ENCODE data around the gene CEACAM1.

The CEACAM1 gene

GRCh38 chr19:42480335-42481095, 47.8 kb downstream of the CEACAM1 start:
- no peak overlapping the region for H3K4me3 ChIP-seq (ENCODE audit: low read length)
- TF ChIP-seq ZNF274 (IDR thresholded peaks at IDR 0.05; ENCODE audit: low read depth, low read length) = no peak

DNA sequence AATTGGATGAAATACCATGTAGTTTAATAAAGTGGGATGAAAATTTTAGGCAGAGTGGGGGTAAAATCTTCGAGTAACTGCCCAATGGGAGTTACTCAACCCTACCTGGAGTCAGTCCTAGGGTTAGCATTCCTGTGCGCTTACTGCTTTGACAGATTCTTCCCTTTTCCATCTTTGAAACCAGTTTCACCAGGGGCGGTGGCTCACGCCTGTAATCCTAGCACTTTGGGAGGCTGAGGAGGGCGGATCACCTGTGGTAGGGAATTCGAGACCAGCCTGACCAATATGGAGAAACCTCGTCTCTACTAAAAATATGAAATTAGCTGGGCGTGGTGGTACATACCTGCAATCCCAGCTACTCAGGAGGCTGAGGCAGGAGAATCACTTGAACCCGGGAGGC, 48.5 kb downstream of the CEACAM1 start:
- TF ChIP-seq ZNF274 (IDR thresholded peaks at IDR 0.05; ENCODE audit: low read depth, low read length) = no peak
- no peak overlapping the region for H3K4me3 ChIP-seq (ENCODE audit: low read length)

DNA sequence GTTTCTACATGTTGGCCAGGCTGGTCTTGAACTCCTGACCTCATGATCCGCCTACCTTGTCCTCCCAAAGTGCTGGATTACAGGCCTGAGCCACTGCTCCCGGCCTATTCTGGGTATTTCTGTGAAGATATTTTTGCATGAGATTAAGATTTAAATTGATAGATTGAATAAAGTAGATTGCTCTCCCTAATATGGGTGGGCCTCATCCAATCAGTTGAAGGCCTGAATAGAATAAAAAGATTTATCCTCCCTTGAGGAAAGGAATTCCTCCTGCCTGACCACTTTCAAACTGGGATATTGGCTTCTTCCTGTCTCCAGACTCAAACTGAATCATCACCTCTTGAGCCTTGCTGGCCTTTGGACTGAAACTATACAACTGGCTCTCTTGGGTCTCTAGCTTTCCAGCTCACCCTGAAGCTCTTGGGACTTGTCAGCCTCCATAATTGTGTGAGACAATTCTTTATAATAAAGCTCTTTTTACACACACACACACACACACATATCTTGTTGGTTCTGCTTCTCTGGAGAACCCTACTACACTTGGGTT, 49.4 kb downstream of the CEACAM1 start:
- no peak for TF ChIP-seq ZNF274 (IDR thresholded peaks at IDR 0.05; ENCODE audit: low read depth, low read length)

DNA sequence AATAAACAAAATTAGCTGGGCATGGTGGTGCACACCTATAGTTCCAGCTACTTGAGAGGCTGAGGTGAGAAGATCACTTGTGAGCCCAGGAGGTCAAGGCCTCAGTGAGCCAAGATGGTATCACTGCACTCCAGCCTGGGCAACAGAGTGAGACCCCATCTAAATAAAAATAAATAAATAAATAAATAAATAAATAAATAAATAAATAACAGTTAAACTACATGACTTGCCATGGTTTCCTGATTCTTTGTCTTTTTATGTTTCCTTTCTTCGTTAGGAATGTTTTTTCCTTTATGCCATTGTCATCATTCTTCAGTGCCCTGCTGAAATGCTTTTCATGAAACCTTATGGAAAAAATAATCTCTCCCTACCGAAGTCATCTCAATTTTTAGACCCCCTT, 50.3 kb downstream of the CEACAM1 start:
- TF ChIP-seq ZNF274 (IDR thresholded peaks at IDR 0.05; ENCODE audit: low read depth, low read length) = no peak
- no peak overlapping the region for H3K4me3 ChIP-seq (ENCODE audit: low read length)

More for the DNA sequence above, 49.4 kb downstream of the CEACAM1 start:
- no peak overlapping the region for H3K4me3 ChIP-seq (ENCODE audit: low read length)

DNA sequence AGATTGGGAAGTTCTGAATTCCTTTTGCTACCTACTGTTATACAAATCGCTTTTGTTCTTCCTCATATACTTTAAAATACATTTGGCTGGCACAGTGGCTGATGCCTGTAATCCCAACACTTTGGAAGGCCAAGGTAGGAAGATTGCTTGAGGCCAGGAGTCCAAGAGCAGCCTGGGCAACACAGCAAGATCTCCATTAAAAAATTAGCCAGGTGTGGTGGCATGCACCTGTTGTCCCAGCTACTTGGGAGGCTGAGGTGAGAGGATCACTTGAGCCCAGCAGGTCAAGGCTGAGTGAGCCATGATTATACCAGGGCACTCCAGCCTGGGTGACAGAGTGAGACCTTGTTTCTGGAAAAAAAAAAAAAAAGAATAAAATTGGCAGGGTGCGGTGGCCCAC, 51.2 kb downstream of the CEACAM1 start:
- H3K4me3 ChIP-seq (ENCODE audit: low read length) = no peak overlapping the region
- no peak for TF ChIP-seq ZNF274 (IDR thresholded peaks at IDR 0.05; ENCODE audit: low read depth, low read length)

DNA sequence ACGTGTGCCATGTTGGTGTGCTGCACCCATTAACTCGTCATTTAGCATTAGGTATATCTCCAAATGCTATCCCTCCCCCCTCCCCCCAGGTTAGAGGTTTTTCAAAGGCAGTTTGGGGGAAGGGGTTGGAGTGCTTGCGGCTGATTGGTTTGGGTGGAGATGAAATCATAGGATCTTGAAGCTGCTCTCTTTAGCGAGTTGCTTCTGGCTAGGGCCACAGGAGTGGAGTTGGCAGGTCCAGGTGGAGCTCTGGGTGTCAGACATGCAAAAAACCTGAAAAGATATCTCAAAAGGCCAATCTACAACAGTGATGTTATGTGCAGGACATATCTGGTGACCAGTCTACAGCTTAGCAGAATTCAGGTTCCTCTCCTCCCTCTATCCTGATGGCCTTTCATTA, 52.9 kb downstream of the CEACAM1 start:
- no peak for TF ChIP-seq ZNF274 (IDR thresholded peaks at IDR 0.05; ENCODE audit: low read depth, low read length)
- H3K4me3 ChIP-seq (ENCODE audit: low read length) = no peak overlapping the region

GRCh38 chr19:42474743-42475142, 53.5 kb downstream of the CEACAM1 start:
- TF ChIP-seq ZNF274 (IDR thresholded peaks at IDR 0.05; ENCODE audit: low read depth, low read length) = no peak
- no peak overlapping the region for H3K4me3 ChIP-seq (ENCODE audit: low read length)

- TF ChIP-seq ZNF274 (IDR thresholded peaks at IDR 0.05; ENCODE audit: low read depth, low read length) = no peak
- no peak overlapping the region for H3K4me3 ChIP-seq (ENCODE audit: low read length)
These were observed 54.6 kb downstream of the CEACAM1 start for GRCh38 chr19:42473686-42474085.

DNA sequence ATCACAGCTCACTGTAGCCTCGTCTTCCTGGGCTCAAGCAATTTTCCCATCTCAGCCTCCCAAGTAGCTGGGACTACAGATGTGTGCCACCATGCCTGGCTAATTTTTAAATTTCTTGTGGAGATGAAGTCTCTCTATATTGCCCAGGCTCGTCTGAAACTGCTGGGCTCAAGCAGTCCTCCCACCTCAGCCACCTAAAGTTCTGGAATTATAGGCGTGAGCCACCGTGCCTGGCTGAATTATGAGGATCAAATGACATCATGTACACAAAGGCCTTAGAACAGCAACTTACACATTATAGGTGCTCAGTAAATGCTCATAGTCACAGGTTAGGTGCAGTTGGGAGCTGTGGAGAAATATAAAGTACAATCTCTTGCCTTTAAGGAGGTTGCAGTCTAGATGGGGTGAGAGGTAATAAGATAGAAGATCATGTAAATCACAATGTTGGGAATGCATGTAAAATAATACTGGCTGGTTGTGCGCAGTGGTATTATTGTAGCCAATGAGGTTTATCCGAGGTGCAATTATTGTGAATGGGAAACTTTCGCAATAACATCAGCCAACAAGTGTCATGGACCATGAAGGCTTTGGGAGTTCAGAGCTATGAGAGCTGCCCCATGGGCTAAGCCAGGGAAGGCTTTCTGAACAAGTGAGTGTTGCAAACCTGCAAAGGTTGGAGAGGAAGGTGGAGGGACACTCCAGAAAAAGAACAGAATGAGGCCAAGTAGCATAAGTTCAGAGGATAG, 55.7 kb downstream of the CEACAM1 start:
- TF ChIP-seq ZNF274 (IDR thresholded peaks at IDR 0.05; ENCODE audit: low read depth, low read length) = no peak
- no peak overlapping the region for H3K4me3 ChIP-seq (ENCODE audit: low read length)

DNA sequence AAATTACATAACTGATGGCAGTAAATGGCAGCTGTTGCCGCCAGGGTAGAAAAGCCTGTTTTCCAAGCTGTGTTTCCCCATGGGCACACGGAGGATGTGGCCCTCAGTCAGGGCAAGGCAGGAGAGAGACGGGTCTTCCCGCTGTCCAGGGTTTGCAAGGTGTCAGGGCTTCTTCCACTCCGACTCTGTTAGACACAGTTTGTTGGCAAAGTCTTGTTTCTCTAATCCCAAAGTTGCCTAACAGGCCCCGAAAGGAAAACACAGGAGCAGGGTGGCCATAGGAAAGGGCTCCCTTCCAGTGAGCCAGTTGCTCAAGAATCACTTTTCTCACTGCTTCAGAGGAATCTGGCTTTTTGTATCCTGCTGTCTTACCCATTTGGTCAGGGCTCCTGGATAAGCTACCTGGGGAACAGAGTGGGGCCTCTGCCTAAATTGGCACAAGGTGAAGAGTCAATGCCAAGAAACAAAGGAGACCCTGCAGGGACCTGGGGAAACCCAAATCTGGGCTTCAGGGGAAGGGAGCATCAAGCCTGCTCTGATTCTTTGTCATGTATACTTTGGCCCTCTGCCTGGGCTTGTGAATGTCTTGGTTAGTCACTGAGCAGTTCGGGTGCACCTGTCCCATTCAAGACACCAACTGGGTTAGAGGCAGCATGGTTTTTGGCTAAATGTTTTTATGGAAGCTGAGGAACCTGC, 56.6 kb downstream of the CEACAM1 start:
- no peak for TF ChIP-seq ZNF274 (IDR thresholded peaks at IDR 0.05; ENCODE audit: low read depth, low read length)
- no peak overlapping the region for H3K4me3 ChIP-seq (ENCODE audit: low read length)

- no peak for TF ChIP-seq ZNF274 (IDR thresholded peaks at IDR 0.05; ENCODE audit: low read depth, low read length)
- H3K4me3 ChIP-seq (ENCODE audit: low read length) = no peak overlapping the region
These were observed 58.7 kb downstream of the CEACAM1 start for GRCh38 chr19:42469311-42470235.

DNA sequence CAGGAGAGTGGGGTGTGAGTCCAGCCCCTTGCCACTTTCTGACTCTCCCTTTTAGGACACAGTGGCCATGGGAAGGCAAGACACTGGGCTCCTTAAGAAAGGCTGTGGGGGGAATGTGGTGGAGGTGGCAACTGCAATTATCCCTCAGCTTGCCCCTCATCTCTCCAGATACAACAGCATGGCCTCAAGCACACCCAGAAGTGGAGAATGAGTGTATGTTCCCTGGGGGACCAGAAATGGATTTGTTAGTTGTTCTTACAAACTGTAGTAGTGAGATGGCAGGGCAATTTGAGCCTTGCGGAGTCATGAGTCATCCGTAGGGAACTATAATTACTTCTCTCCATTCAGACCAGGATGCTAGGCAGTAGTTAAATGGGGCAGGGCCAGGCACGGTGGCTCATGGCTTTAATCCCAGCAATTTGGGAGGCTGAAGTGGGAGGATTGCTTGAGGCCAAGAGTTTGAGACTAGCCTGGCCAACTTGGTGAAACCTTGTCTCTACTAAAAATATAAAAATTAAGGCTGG, 59.9 kb downstream of the CEACAM1 start:
- H3K4me3 ChIP-seq (ENCODE audit: low read length) = no peak overlapping the region
- TF ChIP-seq ZNF274 (IDR thresholded peaks at IDR 0.05; ENCODE audit: low read depth, low read length) = no peak

DNA sequence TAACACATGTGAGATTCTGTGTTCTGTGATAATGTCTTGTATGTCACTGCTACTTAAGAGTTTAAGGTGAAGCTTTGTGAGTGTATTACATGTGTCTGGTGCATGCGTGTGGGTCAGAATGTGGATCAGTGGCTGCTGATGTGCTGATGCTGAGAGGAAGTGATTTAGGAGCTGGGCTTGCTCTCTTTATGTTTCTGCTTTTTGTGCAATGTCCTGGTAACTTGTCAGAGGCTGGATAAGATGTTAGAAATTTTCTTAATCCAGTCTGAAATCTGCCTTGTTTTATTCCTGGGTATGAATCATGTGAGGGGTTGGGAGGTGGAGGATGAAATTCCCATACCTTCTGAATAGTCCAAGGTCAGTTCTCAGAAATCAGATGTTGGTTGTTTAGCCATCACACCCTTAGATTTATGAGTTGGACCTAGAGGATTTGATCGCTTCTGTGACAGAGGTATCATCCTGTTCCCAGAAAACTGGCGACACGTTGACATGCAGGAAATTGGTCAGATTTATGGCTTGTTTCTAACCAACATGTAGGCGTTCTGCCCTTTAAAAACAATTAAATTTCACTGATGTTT, 61.0 kb downstream of the CEACAM1 start:
- no peak for TF ChIP-seq ZNF274 (IDR thresholded peaks at IDR 0.05; ENCODE audit: low read depth, low read length)
- no peak overlapping the region for H3K4me3 ChIP-seq (ENCODE audit: low read length)
